Measurements from ENCODE around the gene USH1C.

USH1C gene

DNA sequence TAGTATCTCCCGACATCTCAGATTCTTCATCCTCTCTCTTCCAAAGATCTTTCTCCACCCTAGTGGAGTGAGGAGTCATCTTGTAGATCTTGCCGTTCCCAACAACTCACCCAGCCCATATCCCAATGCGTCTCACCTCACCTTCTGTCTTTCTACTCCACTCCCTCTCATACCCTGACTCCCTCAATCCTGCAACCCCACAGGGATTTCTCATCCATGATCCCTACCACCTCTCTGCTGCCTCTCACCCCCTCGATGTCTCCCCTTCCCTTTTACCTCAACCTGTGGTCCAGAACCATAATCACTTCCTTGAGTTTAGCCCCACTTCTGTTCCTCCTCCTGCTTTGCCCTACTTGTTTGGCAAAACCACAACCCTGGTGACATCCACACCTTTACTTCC is 44.5 kb upstream of the USH1C start:
- WGBS = 83% methylated on average over 3 of the region's 4 CpGs
- Histone ChIP-seq H3K27me3 (ENCODE audit: control insufficient read depth in 1 of 2, insufficient read depth in 1 of 2, low read length in 2 of 2) (peaks cover 17 to 64% of the 10 kb centered on the region in 2 experiments), H3K18ac (ENCODE audit: low read depth in 1 of 2, low read length in 2 of 2) (no peak overlapping the region), H3K4me3 (ENCODE audit: insufficient read depth in 1 of 2, low read depth in 1 of 2, low read length in 2 of 2) (no peak overlapping the region), H3K14ac (ENCODE audit: low read length in 2 of 2) (no peak overlapping the region), H4K8ac (ENCODE audit: low read length) (no peak overlapping the region), H3K9me3 (ENCODE audit: control insufficient read depth, low read length) (no peaks in the 10 kb centered on the region), H2BK120ac (ENCODE audit: low read depth, low read length) (no peak overlapping the region), H2AK5ac (ENCODE audit: low read length, severe bottlenecking) (no peak overlapping the region), H3K9ac (ENCODE audit: low read length) (no peak overlapping the region), H4K91ac (ENCODE audit: low read length) (no peak overlapping the region), H2BK15ac (ENCODE audit: low read depth, poor library complexity, severe bottlenecking) (no peak overlapping the region), H2BK12ac (ENCODE audit: low read length in 2 of 2) (no peak overlapping the region), H3K36me3 (ENCODE audit: control insufficient read depth in 1 of 2, insufficient read depth in 2 of 2, low read depth in 1 of 2, low read length in 2 of 2) (no peaks in the 10 kb centered on the region), H3K79me1 (replicated peaks; ENCODE audit: low read length, poor library complexity, severe bottlenecking) (no peaks in the 10 kb centered on the region), H3K4me1 (ENCODE audit: control insufficient read depth, insufficient read depth, low read depth, low read length) (no peaks in the 10 kb centered on the region), H3K23ac (ENCODE audit: low read length in 2 of 2) (no peak overlapping the region), H2AFZ (ENCODE audit: low read depth, low read length) (no peak overlapping the region), H3K27ac (ENCODE audit: low read length, poor library complexity, severe bottlenecking) (no peak overlapping the region), H3K4me2 (ENCODE audit: low read length, poor library complexity, severe bottlenecking) (no peak overlapping the region), H2BK5ac (ENCODE audit: low read depth, low read length, poor library complexity, severe bottlenecking) (no peak overlapping the region), H3K4ac (ENCODE audit: low read depth in 1 of 2, low read length in 2 of 2) (no peak overlapping the region)
- DNase-seq = no peak

DNA sequence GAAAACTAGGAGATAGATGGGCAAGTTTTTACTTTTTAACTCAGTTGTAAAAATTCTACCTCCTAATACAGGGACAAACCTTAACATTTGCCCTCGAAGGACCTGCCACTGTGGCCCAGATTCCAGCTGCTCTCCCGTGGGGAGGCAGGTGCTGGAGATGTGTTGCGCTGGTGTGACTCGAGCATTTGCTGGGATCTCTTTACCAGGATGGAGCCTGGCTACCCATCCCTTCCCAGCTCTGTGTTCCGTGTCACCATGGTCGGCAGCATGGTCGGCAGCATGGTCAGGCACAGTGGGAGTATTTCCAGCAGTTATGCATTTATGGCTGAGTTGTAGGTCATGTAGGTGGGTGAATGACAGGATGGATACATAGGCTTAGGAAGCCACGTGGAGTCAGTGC is 44.0 kb upstream of the USH1C start:
- Histone ChIP-seq H3K4me2 (ENCODE audit: low read length, poor library complexity, severe bottlenecking) (no peak overlapping the region), H3K4me3 (ENCODE audit: insufficient read depth in 1 of 2, low read depth in 1 of 2, low read length in 2 of 2) (no peak overlapping the region), H2AFZ (ENCODE audit: low read depth, low read length) (no peak overlapping the region), H4K8ac (ENCODE audit: low read length) (no peak overlapping the region), H2BK120ac (ENCODE audit: low read depth, low read length) (no peak overlapping the region), H3K14ac (ENCODE audit: low read length in 2 of 2) (peak overlapping the region in 1 of 2 experiments; percentile 23), H3K79me1 (replicated peaks; ENCODE audit: low read length, poor library complexity, severe bottlenecking) (no peaks in the 10 kb centered on the region), H3K9ac (ENCODE audit: low read length) (no peak overlapping the region), H2AK5ac (ENCODE audit: low read length, severe bottlenecking) (no peak overlapping the region), H2BK5ac (ENCODE audit: low read depth, low read length, poor library complexity, severe bottlenecking) (no peak overlapping the region), H3K9me3 (ENCODE audit: control insufficient read depth, low read length) (no peaks in the 10 kb centered on the region), H3K23ac (ENCODE audit: low read length in 2 of 2) (no peak overlapping the region), H3K36me3 (ENCODE audit: control insufficient read depth in 1 of 2, insufficient read depth in 2 of 2, low read depth in 1 of 2, low read length in 2 of 2) (no peaks in the 10 kb centered on the region), H3K27ac (ENCODE audit: low read length, poor library complexity, severe bottlenecking) (no peak overlapping the region), H4K91ac (ENCODE audit: low read length) (no peak overlapping the region), H3K4me1 (ENCODE audit: control insufficient read depth, insufficient read depth, low read depth, low read length) (no peaks in the 10 kb centered on the region), H3K18ac (ENCODE audit: low read depth in 1 of 2, low read length in 2 of 2) (no peak overlapping the region), H3K4ac (ENCODE audit: low read depth in 1 of 2, low read length in 2 of 2) (no peak overlapping the region), H2BK12ac (ENCODE audit: low read length in 2 of 2) (no peak overlapping the region), H3K27me3 (ENCODE audit: control insufficient read depth in 1 of 2, insufficient read depth in 1 of 2, low read length in 2 of 2) (peaks cover 14 to 58% of the 10 kb centered on the region in 2 experiments), H2BK15ac (ENCODE audit: low read depth, poor library complexity, severe bottlenecking) (no peak overlapping the region)
- WGBS = 87% methylated on average over 7 of the region's 8 CpGs
- no peak for DNase-seq

DNA sequence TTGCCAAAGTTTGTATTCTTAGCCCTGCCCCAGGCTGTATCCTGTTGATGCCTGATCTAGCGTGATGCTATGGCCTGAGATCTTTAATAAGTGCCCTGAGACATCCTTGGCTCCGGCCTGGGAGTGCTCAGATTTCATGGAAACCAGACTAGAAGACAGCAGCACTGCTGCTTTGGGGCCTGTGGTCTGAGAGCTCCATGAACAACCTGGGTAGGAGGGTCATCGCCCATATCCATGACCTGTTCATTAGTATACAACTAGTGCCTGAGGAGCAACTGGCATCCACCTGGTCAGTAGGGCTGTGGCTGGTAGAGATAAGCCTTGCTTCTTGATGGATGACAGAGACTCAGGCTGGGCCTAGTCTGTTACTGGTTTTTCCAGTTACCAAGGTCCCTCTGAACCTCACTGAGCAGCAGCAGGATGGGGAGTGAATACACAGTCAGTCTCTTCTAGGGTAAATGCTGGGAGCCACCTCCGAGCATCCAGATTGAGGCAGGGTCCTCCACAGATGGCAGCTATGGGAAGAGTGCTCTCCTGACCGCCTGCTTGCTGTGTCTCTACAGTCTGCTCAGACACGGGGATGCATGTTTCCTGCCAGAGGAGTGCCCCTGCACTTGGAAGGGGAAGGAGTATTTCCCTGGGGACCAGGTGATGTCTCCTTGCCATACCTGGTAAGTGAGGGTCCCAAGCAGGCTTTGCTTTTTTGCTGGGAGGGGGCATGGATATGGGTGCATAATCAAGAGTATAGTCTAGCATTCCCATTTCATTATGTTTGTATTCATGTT is 41.9 kb upstream of the USH1C start:
- no peak overlapping the region for H4K91ac ChIP-seq (ENCODE audit: low read length)
- H2BK5ac ChIP-seq (ENCODE audit: low read depth, low read length, poor library complexity, severe bottlenecking) = no peak overlapping the region
- peaks cover 14 to 57% of the 10 kb centered on the region in 2 experiments for H3K27me3 ChIP-seq (ENCODE audit: control insufficient read depth in 1 of 2, insufficient read depth in 1 of 2, low read length in 2 of 2)
- H3K9ac ChIP-seq (ENCODE audit: low read length) = no peak overlapping the region
- no peak overlapping the region for H3K4me3 ChIP-seq (ENCODE audit: insufficient read depth in 1 of 2, low read depth in 1 of 2, low read length in 2 of 2)
- DNase-seq = no peak
- no peak overlapping the region for H3K23ac ChIP-seq (ENCODE audit: low read length in 2 of 2)
- no peak overlapping the region for H3K18ac ChIP-seq (ENCODE audit: low read depth in 1 of 2, low read length in 2 of 2)
- H3K4ac ChIP-seq (ENCODE audit: low read depth in 1 of 2, low read length in 2 of 2) = no peak overlapping the region
- no peak overlapping the region for H3K14ac ChIP-seq (ENCODE audit: low read length in 2 of 2)
- no peak overlapping the region for H2BK15ac ChIP-seq (ENCODE audit: low read depth, poor library complexity, severe bottlenecking)
- WGBS = 68% methylated on average over 6 of the region's 6 CpGs
- H3K4me1 ChIP-seq (ENCODE audit: control insufficient read depth, insufficient read depth, low read depth, low read length) = no peaks in the 10 kb centered on the region
- H4K8ac ChIP-seq (ENCODE audit: low read length) = no peak overlapping the region
- no peak overlapping the region for H3K27ac ChIP-seq (ENCODE audit: low read length, poor library complexity, severe bottlenecking)
- no peak overlapping the region for H2AFZ ChIP-seq (ENCODE audit: low read depth, low read length)
- H3K79me1 ChIP-seq (replicated peaks; ENCODE audit: low read length, poor library complexity, severe bottlenecking) = no peaks in the 10 kb centered on the region
- H2BK120ac ChIP-seq (ENCODE audit: low read depth, low read length) = no peak overlapping the region
- H2BK12ac ChIP-seq (ENCODE audit: low read length in 2 of 2) = no peak overlapping the region
- H2AK5ac ChIP-seq (ENCODE audit: low read length, severe bottlenecking) = no peak overlapping the region
- H3K4me2 ChIP-seq (ENCODE audit: low read length, poor library complexity, severe bottlenecking) = no peak overlapping the region
- no peaks in the 10 kb centered on the region for H3K9me3 ChIP-seq (ENCODE audit: control insufficient read depth, low read length)
- no peaks in the 10 kb centered on the region for H3K36me3 ChIP-seq (ENCODE audit: control insufficient read depth in 1 of 2, insufficient read depth in 2 of 2, low read depth in 1 of 2, low read length in 2 of 2)

DNA sequence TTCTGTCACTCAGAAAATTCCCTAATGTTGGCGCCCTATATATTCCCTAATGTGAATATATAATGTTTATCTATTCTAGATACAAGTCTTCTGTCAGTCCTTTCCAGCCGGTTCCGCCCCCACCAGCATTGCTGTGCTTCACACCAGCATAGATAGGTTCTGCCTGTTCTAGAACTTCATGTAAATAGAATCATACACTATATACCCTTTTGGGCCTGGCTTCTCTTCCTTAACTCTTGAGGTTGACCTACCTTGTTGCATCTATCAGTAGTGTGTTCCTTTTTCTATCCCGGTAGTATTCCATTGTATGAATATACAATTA is 37.5 kb upstream of the USH1C start:
- H3K23ac ChIP-seq (ENCODE audit: low read length in 2 of 2) = no peak overlapping the region
- no peak overlapping the region for H3K9ac ChIP-seq (ENCODE audit: low read length)
- no peak overlapping the region for H2AK5ac ChIP-seq (ENCODE audit: low read length, severe bottlenecking)
- H4K8ac ChIP-seq (ENCODE audit: low read length) = no peak overlapping the region
- no peaks in the 10 kb centered on the region for H3K36me3 ChIP-seq (ENCODE audit: control insufficient read depth in 1 of 2, insufficient read depth in 2 of 2, low read depth in 1 of 2, low read length in 2 of 2)
- H3K18ac ChIP-seq (ENCODE audit: low read depth in 1 of 2, low read length in 2 of 2) = no peak overlapping the region
- H2BK5ac ChIP-seq (ENCODE audit: low read depth, low read length, poor library complexity, severe bottlenecking) = no peak overlapping the region
- H2BK120ac ChIP-seq (ENCODE audit: low read depth, low read length) = no peak overlapping the region
- H3K4me1 ChIP-seq (ENCODE audit: control insufficient read depth, insufficient read depth, low read depth, low read length) = no peaks in the 10 kb centered on the region
- WGBS = 100% methylated on average over 2 of the region's 4 CpGs
- no peak overlapping the region for H3K4ac ChIP-seq (ENCODE audit: low read depth in 1 of 2, low read length in 2 of 2)
- H3K27me3 ChIP-seq (ENCODE audit: control insufficient read depth in 1 of 2, insufficient read depth in 1 of 2, low read length in 2 of 2) = peaks cover 11 to 69% of the 10 kb centered on the region in 2 experiments
- no peak overlapping the region for H2BK12ac ChIP-seq (ENCODE audit: low read length in 2 of 2)
- H2AFZ ChIP-seq (ENCODE audit: low read depth, low read length) = no peak overlapping the region
- DNase-seq = no peak
- H4K91ac ChIP-seq (ENCODE audit: low read length) = no peak overlapping the region
- H3K9me3 ChIP-seq (ENCODE audit: control insufficient read depth, low read length) = no peaks in the 10 kb centered on the region
- no peak overlapping the region for H3K14ac ChIP-seq (ENCODE audit: low read length in 2 of 2)
- H3K27ac ChIP-seq (ENCODE audit: low read length, poor library complexity, severe bottlenecking) = no peak overlapping the region
- H3K4me2 ChIP-seq (ENCODE audit: low read length, poor library complexity, severe bottlenecking) = no peak overlapping the region
- H3K4me3 ChIP-seq (ENCODE audit: insufficient read depth in 1 of 2, low read depth in 1 of 2, low read length in 2 of 2) = no peak overlapping the region
- no peak overlapping the region for H2BK15ac ChIP-seq (ENCODE audit: low read depth, poor library complexity, severe bottlenecking)
- H3K79me1 ChIP-seq (replicated peaks; ENCODE audit: low read length, poor library complexity, severe bottlenecking) = no peaks in the 10 kb centered on the region

Data from mesenchymal stem cell (in vitro differentiated cells and primary cell).